Thoracic aorta (tissue), 2 donors: ENCODE measurements around the gene MCCD1. TPM values are rescaled to one million over a fixed set of nuclear protein-coding genes. Genes with fewer than 3 reads are reported as not detected.

Experiments used
- ATAC-seq: fragments of 150-250 bp; one replicate; pipeline ENCODE4 v1.8.0; 2017; ENCODE audit warnings: low read depth; ENCODE audit not compliant: insufficient number of reproducible peaks, low FRiP score
- DNase-seq: peaks from one replicate; pipeline ENCODE4 v3.0.0-alpha.2; 2020; ENCODE audit warnings: low spot score
- H3K27ac ChIP-seq, 2 donors: fragments of 200-600 bp; sonication (generic); 1 replicate in 1 of 2; 2 replicates in 1 of 2; pipeline ENCODE4 v1.5.1; 2016; ENCODE audit warnings: mild to moderate bottlenecking in 2 of 2, moderate library complexity in 2 of 2
- H3K27me3 ChIP-seq: fragments of 200-600 bp; sonication (generic); replicated peaks from 2 replicates; pipeline ENCODE4 v1.6.0; 2016; ENCODE audit warnings: mild to moderate bottlenecking; ENCODE audit not compliant: insufficient read depth
- H3K36me3 ChIP-seq: fragments of 200-600 bp; sonication (generic); one replicate; pipeline ENCODE4 v1.5.1; 2016
- H3K4me1 ChIP-seq, 2 donors: fragments of 200-600 bp; sonication (generic); 1 replicate in 1 of 2; 2 replicates in 1 of 2; pipeline versions ENCODE4 v1.5.1 to v1.6.0; 2016; ENCODE audit warnings: low read depth in 2 of 2, mild to moderate bottlenecking in 1 of 2; ENCODE audit not compliant: control insufficient read depth in 1 of 2
- H3K4me3 ChIP-seq: fragments of 200-600 bp; sonication (generic); 2 replicates; pipeline ENCODE4 v1.5.1; 2016; ENCODE audit warnings: mild to moderate bottlenecking
- H3K9me3 ChIP-seq: fragments of 200-600 bp; sonication (generic); 2 replicates; pipeline ENCODE4 v1.5.1; 2016
- CTCF ChIP-seq: fragments of 200-600 bp; sonication (generic); IDR thresholded peaks from one replicate; pipeline ENCODE4 v1.5.1; 2019; ENCODE audit warnings: antibody characterized with exemption
- total RNA-seq, 2 donors: library from RNA; depleted of rRNA; stranded (reverse); fragments of >200 nt; gene quantifications; one replicate each; pipeline versions ENCODE4 v1.1.0 to v1.2.3, GENCODE V29; 2016

MCCD1 gene, protein sequence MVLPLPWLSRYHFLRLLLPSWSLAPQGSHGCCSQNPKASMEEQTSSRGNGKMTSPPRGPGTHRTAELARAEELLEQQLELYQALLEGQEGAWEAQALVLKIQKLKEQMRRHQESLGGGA
- not detected for total RNA-seq

DNA sequence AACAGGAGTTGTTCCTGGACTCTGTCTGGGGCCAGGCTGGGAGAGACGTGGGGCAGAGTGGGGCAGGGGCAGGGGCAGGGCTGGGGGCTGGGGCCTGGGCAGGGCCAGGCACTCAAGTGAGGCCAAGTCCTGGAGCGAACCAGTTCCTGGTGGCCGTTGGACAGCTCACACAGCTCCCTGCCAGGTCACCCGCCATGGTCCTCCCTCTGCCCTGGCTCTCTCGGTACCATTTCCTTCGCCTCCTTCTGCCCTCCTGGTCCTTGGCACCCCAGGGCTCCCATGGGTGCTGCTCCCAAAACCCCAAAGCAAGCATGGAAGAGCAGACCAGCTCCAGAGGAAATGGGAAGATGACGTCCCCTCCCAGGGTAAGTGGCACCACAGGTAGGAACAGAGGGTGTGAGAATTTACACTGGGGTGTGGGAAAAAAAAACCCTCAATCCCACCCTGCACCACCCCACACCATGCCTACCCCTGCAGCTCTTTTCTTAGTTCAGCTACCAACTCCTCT lies at the start of gene MCCD1:
MCCD1 (plus strand) TSS at position 142 of the 508 bp plus-strand sequence; CDS start at position 195, 53 bp downstream.
- DNase-seq (no peak), ATAC-seq (no peak)
- peaks cover 28% of the 10 kb centered on the region for H3K36me3 ChIP-seq
- H3K4me1 ChIP-seq = no peaks in the 10 kb centered on the region
- no peak within 1 kb of the TSS for H3K27ac ChIP-seq
- H3K9me3 ChIP-seq = no peaks in the 10 kb centered on the region
- H3K27me3 ChIP-seq = no peaks in the 10 kb centered on the region
- H3K4me3 ChIP-seq = no peak within 1 kb of the TSS
- TF ChIP-seq CTCF = no peak

- Histone ChIP-seq H3K27ac (no peak overlapping the region), H3K4me3 (no peak overlapping the region), H3K36me3 (no peaks in the 10 kb centered on the region), H3K4me1 (peaks cover 0 to 4% of the 10 kb centered on the region in 2 donors), H3K27me3 (no peaks in the 10 kb centered on the region), H3K9me3 (no peaks in the 10 kb centered on the region)
- ATAC-seq = no peak
- no peak for TF ChIP-seq CTCF
- no peak for DNase-seq
These were observed 49.4 kb upstream of the MCCD1 start for GRCh38 chr6:31479151-31479932.

DNA sequence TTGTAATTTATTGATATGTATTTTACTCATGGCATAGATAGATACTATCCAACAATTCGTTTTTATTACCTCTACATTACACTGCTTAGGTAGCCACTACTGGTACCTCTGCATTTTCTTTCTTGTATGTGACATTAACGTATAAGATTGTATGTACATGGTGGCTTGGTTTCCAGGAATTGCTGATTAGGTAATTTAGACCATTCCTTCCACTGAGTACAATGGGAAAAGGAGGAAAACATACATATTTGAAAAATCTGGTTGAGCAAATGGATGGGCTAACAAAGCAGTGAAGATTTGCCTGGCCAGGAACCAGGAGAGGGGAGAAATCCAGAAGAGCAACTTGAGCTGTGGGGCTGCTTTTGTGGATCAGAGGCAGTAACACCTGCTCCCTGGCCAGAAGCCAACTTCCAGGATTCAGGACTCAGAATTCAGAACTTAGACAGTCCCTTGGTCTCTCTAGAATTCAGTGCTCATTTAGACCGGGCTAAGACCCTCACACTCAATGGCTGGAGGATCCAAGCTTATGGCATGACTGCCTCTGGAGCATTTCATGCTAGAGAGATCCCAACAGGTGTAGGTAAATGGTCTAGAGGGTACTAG lies 48.7 kb upstream of the MCCD1 start:
- no peaks in the 10 kb centered on the region for H3K27me3 ChIP-seq
- DNase-seq = no peak
- H3K36me3 ChIP-seq = no peaks in the 10 kb centered on the region
- ATAC-seq = no peak
- H3K27ac ChIP-seq = no peak overlapping the region
- H3K4me1 ChIP-seq = no peaks in the 10 kb centered on the region
- no peak overlapping the region for H3K4me3 ChIP-seq
- no peaks in the 10 kb centered on the region for H3K9me3 ChIP-seq
- TF ChIP-seq CTCF = no peak

DNA sequence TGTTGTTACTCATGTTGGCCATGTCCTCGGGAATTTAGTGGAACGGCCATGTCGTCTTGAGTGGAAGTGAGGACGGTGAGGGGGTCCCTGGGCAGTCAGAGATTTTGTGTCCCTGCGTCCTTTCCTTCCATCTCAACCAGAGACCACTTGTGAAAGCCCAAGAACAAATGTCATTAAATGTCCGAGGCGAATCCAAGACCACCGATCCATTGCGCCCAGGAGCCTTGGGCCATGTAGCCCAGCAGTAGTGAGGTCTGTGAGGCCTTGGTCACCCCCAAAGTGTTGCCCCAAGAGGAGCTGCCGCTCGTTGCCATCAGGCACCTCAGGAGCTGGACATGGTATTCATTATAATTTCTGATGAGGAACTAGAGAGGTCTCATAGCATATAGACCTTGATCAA lies 48.2 kb upstream of the MCCD1 start:
- no peak for ATAC-seq
- Histone ChIP-seq H3K4me1 (no peaks in the 10 kb centered on the region), H3K9me3 (no peaks in the 10 kb centered on the region), H3K27me3 (no peaks in the 10 kb centered on the region), H3K36me3 (no peaks in the 10 kb centered on the region), H3K27ac (no peak overlapping the region), H3K4me3 (no peak overlapping the region)
- TF ChIP-seq CTCF = no peak
- no peak for DNase-seq

- Histone ChIP-seq H3K4me3 (no peak overlapping the region), H3K4me1 (no peaks in the 10 kb centered on the region), H3K36me3 (no peaks in the 10 kb centered on the region), H3K27ac (no peak overlapping the region), H3K9me3 (no peaks in the 10 kb centered on the region), H3K27me3 (no peaks in the 10 kb centered on the region)
- ATAC-seq (no peak), DNase-seq (no peak)
- TF ChIP-seq CTCF = no peak
These were observed 45.4 kb upstream of the MCCD1 start for GRCh38 chr6:31483392-31483791.
